ENCODE results near the gene PPP1R3D.

GRCh38 chr20:59931511-59932312 is 8.4 kb downstream of the PPP1R3D start:
- no peak for TF ChIP-seq POLR2AphosphoS5 (IDR thresholded peaks at IDR 0.05; ENCODE audit: low read depth, low read length)
- TF ChIP-seq POLR2A (IDR thresholded peaks at IDR 0.05; ENCODE audit: low read depth, low read length): no peak
- no peak for TF ChIP-seq SPI1 (IDR thresholded peaks at IDR 0.05; ENCODE audit: low read depth, low read length)

All from GM12891 (cell line).